ENCODE measurements around the gene MRPL22.
"Not testable (repeated sequence)": the region's sequence is repeated elsewhere in the genome, so short reads cannot be mapped to it uniquely, and the experiment has no call there.

Gene MRPL22

GRCh38 chr5:154940772-154941620 is at the start of gene MRPL22:
MRPL22 (plus strand) TSS chr5:154941073; CDS start chr5:154941111, 38 bp downstream.
- Mint-ChIP-seq H3K4me1 (peaks cover 23% of the 10 kb centered on the region), H3K36me3 (peaks cover 16% of the 10 kb centered on the region), H3K9me3 (no peaks in the 10 kb centered on the region), H3K27ac (peak within 1 kb of the TSS; percentile 96), H3K4me3 (peak within 1 kb of the TSS; percentile 89)
- DNase-seq (ENCODE audit: low spot score in 2 of 2): peak; percentile 93 to 97
- peak; percentile 72 for ATAC-seq

GRCh38 chr5:154892369-154892771 is 48.5 kb upstream of the MRPL22 start:
- ATAC-seq: no peak
- peak overlapping the region; percentile 56 for H3K27ac Mint-ChIP-seq
- peaks cover 100% of the 10 kb centered on the region for H3K36me3 Mint-ChIP-seq
- no peak overlapping the region for H3K4me3 Mint-ChIP-seq
- no peaks in the 10 kb centered on the region for H3K9me3 Mint-ChIP-seq
- H3K4me1 Mint-ChIP-seq: no peaks in the 10 kb centered on the region
- no peak for DNase-seq (ENCODE audit: low spot score in 2 of 2)

GRCh38 chr5:154893381-154893780 is 47.5 kb upstream of the MRPL22 start:
- Mint-ChIP-seq H3K9me3 (no peaks in the 10 kb centered on the region), H3K4me3 (no peak overlapping the region), H3K4me1 (no peaks in the 10 kb centered on the region), H3K27ac (no peak overlapping the region), H3K36me3 (peaks cover 100% of the 10 kb centered on the region)
- no peak for ATAC-seq
- DNase-seq (ENCODE audit: low spot score in 2 of 2): no peak

DNA sequence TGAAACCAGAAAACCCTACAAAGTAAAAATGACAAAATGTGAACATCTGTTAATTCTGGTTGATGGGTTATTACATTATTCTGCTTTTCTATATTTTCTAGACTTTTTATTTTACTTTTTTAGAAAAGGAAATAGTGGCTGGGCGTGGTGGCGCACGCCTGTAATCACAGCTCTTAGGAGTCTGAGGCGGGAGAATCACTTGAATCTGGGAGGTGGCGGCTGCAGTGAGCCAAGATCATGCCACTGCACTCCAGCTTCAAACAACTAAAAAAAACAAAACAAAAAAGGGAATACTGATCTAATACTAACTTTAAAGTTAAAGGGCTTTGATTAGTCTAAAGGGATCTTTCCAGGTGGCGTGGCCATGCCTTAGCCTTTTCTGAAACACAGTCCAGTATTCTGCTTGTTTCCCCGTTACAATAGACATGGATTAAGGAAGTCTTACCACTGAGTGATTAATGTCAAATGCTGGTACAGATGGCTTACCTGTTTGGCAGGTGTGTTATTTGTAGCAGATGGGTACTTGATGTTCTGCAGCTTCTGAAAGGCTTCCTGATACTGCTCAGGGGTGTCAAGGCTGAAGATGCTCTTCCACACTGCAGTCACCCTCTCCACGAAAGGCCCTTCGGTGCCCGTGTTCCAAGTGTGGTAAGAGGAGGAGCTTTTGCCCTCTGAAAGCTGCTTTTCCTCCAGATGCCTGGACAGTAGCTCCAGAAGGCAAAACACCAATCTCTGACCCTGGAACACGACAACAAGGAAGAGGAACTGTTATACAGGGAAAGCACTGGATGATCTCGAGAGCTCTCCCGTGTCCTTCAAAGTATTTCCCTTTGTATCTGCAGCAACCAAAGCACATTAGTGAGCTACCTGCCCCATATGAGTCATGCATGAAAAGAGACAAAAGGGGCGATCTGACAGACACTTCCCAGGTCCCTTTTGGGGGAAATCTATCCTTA is 45.0 kb upstream of the MRPL22 start:
- Mint-ChIP-seq H3K27ac (peak overlapping the region; percentile 65), H3K4me1 (no peaks in the 10 kb centered on the region), H3K36me3 (peaks cover 100% of the 10 kb centered on the region), H3K9me3 (no peaks in the 10 kb centered on the region), H3K4me3 (no peak overlapping the region)
- no peak for DNase-seq (ENCODE audit: low spot score in 2 of 2)
- no peak for ATAC-seq

DNA sequence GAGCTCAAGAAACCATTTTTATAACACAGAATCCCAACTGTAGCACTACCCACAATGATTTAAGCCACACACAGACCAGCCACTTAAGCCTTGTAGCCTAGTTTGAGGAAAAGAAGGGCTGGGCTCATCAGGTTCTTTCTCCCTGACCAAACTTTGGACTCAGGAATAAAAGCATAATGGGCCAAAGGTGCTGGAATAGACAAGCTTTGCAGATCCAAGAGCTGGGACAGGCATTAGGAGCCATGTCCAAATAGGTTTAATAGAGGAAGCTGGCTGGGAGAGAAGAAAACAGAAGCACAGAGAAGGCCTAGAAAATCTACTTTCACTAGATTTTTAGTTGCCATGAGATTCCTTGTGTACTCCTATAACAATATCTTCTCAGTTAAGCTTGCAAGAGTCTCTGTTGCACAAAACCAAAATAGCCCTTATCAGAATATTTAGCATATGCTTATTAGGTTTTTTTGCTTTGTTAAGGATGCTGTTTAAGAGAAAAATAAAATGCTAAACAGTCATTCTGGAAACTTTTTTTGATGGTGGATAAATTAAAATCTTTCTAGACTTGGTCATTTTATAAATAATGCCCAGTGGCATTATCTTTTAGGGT is 44.2 kb upstream of the MRPL22 start:
- DNase-seq (ENCODE audit: low spot score in 2 of 2) (no peak), ATAC-seq (no peak)
- Mint-ChIP-seq H3K4me3 (no peak overlapping the region), H3K9me3 (no peaks in the 10 kb centered on the region), H3K36me3 (peaks cover 98% of the 10 kb centered on the region), H3K4me1 (no peaks in the 10 kb centered on the region), H3K27ac (peak overlapping the region; percentile 65)

- H3K4me1 Mint-ChIP-seq: no peaks in the 10 kb centered on the region
- no peak for ATAC-seq
- peaks cover 98% of the 10 kb centered on the region for H3K36me3 Mint-ChIP-seq
- no peaks in the 10 kb centered on the region for H3K9me3 Mint-ChIP-seq
- H3K4me3 Mint-ChIP-seq: no peak overlapping the region
- H3K27ac Mint-ChIP-seq: no peak overlapping the region
- DNase-seq (ENCODE audit: low spot score in 2 of 2): no peak
These were observed 42.7 kb upstream of the MRPL22 start for GRCh38 chr5:154898210-154898609.

DNA sequence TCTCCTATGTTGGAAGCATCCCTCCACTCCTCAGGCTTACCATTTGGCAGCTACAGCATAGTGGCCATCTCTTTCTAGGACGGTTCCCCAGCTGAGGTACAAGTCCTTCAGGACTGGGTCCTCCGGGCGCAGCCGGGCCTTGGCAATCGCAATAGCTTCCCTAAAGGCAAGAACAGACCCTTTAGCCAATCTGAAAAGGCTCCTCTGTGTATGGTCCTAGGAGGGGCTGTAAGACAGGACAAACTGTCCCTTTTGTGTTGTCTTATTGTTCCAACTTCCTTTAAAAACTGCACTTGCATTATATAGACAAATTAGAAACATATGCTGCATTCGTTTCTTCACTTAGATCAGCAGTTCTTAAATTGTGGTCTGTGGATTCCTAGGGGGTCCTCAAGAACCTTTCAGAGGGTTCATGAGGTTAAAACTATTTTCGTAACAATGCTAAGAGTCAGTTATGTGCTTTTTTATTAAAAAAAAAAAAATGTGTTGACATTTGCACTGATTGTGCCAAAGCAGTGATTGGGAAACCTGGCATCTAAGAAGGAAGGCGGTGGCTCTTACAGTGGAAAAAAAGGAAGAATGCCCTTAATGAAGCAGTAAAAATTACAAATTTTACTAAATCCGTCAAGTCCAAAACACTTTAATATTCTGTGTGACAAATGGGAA is 41.6 kb upstream of the MRPL22 start:
- Mint-ChIP-seq H3K4me3 (no peak overlapping the region), H3K9me3 (no peaks in the 10 kb centered on the region), H3K4me1 (no peaks in the 10 kb centered on the region), H3K36me3 (peaks cover 98% of the 10 kb centered on the region), H3K27ac (no peak overlapping the region)
- ATAC-seq (no peak), DNase-seq (ENCODE audit: low spot score in 2 of 2) (no peak)

DNA sequence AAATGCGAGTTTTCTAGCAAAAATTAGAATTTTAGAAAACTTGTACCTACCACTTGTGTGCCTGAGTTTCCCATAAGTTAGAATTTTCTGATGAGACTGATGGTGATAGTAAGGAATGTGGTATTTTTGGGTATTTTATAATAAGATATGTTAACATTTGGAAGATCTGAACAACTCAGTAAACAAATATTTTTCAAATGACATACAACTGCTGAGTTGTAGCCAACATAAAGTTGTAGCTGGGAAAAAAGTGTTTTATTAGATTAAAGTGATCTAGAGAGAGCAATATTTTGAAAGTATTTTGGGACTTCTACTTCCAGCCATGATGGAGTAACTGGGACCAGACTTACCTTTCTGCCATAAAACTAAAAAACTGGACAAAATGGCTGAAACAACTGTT is 40.8 kb upstream of the MRPL22 start:
- H3K4me1 Mint-ChIP-seq: no peaks in the 10 kb centered on the region
- ATAC-seq (no peak), DNase-seq (ENCODE audit: low spot score in 2 of 2) (no peak)
- H3K36me3 Mint-ChIP-seq: peaks cover 98% of the 10 kb centered on the region
- no peak overlapping the region for H3K27ac Mint-ChIP-seq
- no peaks in the 10 kb centered on the region for H3K9me3 Mint-ChIP-seq
- H3K4me3 Mint-ChIP-seq: no peak overlapping the region

DNA sequence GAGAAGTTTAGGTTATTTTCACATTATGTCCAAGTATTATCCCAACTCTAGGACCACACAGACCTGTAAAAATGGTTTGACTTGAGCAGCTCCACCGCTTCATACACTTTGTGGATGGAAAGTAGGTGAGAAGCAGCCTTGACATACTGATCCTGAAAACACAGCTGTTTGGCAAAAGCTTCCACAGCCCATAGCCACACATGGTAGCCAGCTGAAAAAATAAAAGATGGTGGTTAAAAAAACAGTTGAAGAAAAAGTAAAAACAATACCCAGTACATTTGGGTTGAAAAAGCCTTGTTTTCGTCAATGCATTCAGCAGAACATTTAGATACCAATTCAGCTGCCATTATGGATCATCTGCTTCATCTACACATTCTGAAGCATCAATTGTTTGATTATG is 39.6 kb upstream of the MRPL22 start:
- H3K36me3 Mint-ChIP-seq: peaks cover 98% of the 10 kb centered on the region
- no peak for ATAC-seq
- H3K27ac Mint-ChIP-seq: no peak overlapping the region

DNA sequence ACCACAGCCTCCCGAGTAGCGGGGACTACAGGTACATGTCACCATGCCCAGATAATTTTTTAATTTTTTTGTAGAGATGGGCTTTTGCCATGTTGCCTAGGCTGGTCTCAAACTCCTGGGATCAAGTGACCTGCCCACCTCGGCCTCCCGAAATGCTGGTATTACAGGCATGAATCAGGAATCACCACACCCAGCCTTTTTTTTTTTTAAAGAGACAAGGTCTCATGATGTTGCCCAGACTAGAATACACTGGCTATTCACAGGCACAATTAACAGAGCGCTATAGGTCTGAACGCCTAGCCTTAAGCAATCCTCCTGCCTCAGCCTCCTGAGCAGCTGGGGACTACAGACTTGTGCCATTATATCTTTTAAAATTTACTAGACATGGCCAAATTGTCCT is 39.0 kb upstream of the MRPL22 start:
- no peak overlapping the region for H3K4me3 Mint-ChIP-seq
- no peaks in the 10 kb centered on the region for H3K4me1 Mint-ChIP-seq
- no peaks in the 10 kb centered on the region for H3K9me3 Mint-ChIP-seq
- H3K36me3 Mint-ChIP-seq: peaks cover 98% of the 10 kb centered on the region
- H3K27ac Mint-ChIP-seq: no peak overlapping the region
- ATAC-seq (no peak), DNase-seq (ENCODE audit: low spot score in 2 of 2) (no peak)

More for the DNA sequence above, 39.6 kb upstream of the MRPL22 start:
- no peak overlapping the region for H3K4me3 Mint-ChIP-seq
- H3K9me3 Mint-ChIP-seq: no peaks in the 10 kb centered on the region
- no peaks in the 10 kb centered on the region for H3K4me1 Mint-ChIP-seq
- no peak for DNase-seq (ENCODE audit: low spot score in 2 of 2)

GRCh38 chr5:154905601-154906000 is 35.3 kb upstream of the MRPL22 start:
- not testable (repeated sequence) for H3K4me1 Mint-ChIP-seq; H3K4me3 Mint-ChIP-seq; ATAC-seq; H3K9me3 Mint-ChIP-seq; DNase-seq (ENCODE audit: low spot score in 2 of 2); H3K27ac Mint-ChIP-seq
- peaks cover 98% of the 10 kb centered on the region for H3K36me3 Mint-ChIP-seq

- H3K9me3 Mint-ChIP-seq: no peaks in the 10 kb centered on the region
These were observed 24.0 kb upstream of the MRPL22 start for GRCh38 chr5:154916874-154917273.

DNA sequence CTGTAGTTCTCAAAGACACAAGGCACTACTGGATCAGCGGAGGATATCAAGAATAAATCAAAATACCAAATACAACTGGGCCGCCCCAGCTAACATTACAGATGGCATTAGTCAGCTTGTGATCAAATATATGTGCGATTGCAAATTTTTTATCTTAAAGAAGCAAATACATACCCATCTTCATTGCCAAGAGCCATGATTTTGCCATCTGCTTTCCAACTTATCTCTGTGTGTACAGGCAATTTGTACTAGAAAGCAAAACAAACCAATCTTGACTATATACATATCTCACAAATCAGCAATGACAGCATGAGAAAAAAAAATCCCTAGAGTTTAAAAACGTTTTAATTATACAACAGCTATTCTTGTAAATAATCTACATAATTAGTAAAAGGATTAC is 23.1 kb upstream of the MRPL22 start:
- Mint-ChIP-seq H3K36me3 (peaks cover 100% of the 10 kb centered on the region), H3K9me3 (no peaks in the 10 kb centered on the region), H3K4me1 (no peaks in the 10 kb centered on the region), H3K27ac (no peak overlapping the region), H3K4me3 (no peak overlapping the region)
- ATAC-seq (no peak), DNase-seq (ENCODE audit: low spot score in 2 of 2) (no peak)

More at GRCh38 chr5:154916874-154917273, 24.0 kb upstream of the MRPL22 start:
- DNase-seq (ENCODE audit: low spot score in 2 of 2): no peak
- Mint-ChIP-seq H3K36me3 (peaks cover 100% of the 10 kb centered on the region), H3K4me1 (no peaks in the 10 kb centered on the region), H3K4me3 (no peak overlapping the region), H3K27ac (no peak overlapping the region)
- no peak for ATAC-seq

DNA sequence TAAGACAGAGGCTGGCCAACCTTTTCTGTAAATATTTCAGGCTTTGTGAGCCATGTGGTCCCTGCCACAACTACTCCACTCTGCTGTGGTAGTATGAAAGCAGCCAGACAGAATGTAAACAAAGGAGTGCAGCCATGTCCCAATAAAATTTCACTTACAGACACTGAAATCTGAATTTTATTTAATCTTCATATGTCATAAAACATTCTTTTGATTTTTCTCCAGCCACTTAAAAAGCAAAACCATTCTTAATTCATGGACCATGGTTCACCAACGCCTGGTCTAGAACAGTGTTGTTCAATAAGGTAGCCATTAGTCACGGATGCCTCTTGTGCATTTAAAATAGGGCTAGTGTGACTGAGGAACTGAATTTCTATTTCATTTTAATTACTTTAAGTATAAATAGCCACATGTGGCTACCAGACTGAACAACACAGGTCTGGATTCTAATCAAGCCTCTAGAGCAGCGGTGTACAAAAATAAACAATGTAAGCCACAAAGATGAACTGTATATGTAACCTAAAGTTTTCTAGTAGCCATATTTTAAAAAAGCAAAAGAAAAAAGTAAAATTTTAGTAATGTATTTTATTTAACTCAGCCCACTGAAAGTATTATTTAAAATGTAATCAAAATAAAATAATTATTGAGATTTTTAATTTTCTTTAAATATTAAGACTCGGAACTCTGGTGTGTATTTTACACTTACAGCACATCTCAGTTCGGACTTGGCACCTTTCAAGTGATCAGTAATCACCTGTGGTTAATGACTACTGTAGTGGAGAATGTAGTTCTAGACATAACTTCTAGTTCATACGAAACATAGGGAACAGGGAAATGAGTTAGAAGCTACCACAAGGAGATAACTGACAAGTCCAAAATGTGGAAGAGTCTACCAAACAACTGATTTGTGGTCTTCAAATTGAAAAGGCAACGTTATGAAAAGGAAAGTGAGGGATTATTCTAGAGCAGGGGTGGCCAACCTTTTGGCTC is 17.1 kb upstream of the MRPL22 start:
- Mint-ChIP-seq H3K36me3 (peaks cover 100% of the 10 kb centered on the region), H3K4me1 (no peaks in the 10 kb centered on the region), H3K27ac (no peak overlapping the region), H3K4me3 (no peak overlapping the region), H3K9me3 (no peaks in the 10 kb centered on the region)
- no peak for ATAC-seq
- DNase-seq (ENCODE audit: low spot score in 2 of 2): no peak
